Coronary artery (tissue), 2 donors: ENCODE results near the gene KIF23.
A peak's percentile ranks its signal among the peaks of the same experiment; 100 is the strongest.

Experiments used
- DNase-seq: peaks from one replicate; pipeline ENCODE4 v3.0.0-alpha.2; 2017; ENCODE audit warnings: low spot score
- H3K27ac ChIP-seq, 2 donors: fragments of 200-600 bp; sonication (generic); one replicate each; pipeline ENCODE4 v1.5.1; 2016 to 2019
- H3K4me3 ChIP-seq: fragments of 200-600 bp; sonication (generic); 2 replicates; pipeline ENCODE4 v1.5.1; 2016; ENCODE audit warnings: mild to moderate bottlenecking, moderate library complexity
- TF ChIP-seq, protein P1 (sequence below): fragments of 200-600 bp; sonication (generic); IDR thresholded peaks from one replicate; pipeline ENCODE4 v1.5.1; 2019; ENCODE audit warnings: antibody characterized with exemption

KIF23 gene

GRCh38 chr15:69417581-69417980 lies 3.4 kb downstream of the KIF23 start:
- Histone ChIP-seq H3K27ac (peak overlapping the region in 1 of 2 donors; percentile 45), H3K4me3 (no peak overlapping the region)
- DNase-seq = no peak
- TF ChIP-seq, protein P1, sequence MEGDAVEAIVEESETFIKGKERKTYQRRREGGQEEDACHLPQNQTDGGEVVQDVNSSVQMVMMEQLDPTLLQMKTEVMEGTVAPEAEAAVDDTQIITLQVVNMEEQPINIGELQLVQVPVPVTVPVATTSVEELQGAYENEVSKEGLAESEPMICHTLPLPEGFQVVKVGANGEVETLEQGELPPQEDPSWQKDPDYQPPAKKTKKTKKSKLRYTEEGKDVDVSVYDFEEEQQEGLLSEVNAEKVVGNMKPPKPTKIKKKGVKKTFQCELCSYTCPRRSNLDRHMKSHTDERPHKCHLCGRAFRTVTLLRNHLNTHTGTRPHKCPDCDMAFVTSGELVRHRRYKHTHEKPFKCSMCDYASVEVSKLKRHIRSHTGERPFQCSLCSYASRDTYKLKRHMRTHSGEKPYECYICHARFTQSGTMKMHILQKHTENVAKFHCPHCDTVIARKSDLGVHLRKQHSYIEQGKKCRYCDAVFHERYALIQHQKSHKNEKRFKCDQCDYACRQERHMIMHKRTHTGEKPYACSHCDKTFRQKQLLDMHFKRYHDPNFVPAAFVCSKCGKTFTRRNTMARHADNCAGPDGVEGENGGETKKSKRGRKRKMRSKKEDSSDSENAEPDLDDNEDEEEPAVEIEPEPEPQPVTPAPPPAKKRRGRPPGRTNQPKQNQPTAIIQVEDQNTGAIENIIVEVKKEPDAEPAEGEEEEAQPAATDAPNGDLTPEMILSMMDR = no peak

DNA sequence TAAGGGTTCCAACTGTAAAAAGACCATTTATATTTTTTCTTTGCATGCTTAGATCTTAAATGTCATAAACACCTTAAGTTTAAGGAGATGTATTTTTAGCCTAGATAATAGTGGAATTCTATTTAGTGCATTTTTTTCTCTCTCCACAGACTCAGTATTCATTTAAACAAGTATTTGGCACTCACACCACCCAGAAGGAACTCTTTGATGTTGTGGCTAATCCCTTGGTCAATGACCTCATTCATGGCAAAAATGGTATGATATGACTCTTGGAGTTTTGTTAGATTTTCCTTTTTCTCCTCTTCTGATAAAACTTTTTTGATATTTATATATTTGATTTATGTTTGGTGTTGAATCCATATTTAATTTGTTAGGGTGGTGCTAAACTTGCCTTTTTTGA lies 7.3 kb downstream of the KIF23 start:
- no peak overlapping the region for H3K4me3 ChIP-seq
- TF ChIP-seq, protein P1 = no peak
- DNase-seq = no peak
- no peak overlapping the region for H3K27ac ChIP-seq

- Histone ChIP-seq H3K27ac (peak overlapping the region in 1 of 2 donors; percentile 12), H3K4me3 (no peak overlapping the region)
- no peak for DNase-seq
- TF ChIP-seq, protein P1 = no peak
Observed at GRCh38 chr15:69422336-69422895, 8.3 kb downstream of the KIF23 start.

DNA sequence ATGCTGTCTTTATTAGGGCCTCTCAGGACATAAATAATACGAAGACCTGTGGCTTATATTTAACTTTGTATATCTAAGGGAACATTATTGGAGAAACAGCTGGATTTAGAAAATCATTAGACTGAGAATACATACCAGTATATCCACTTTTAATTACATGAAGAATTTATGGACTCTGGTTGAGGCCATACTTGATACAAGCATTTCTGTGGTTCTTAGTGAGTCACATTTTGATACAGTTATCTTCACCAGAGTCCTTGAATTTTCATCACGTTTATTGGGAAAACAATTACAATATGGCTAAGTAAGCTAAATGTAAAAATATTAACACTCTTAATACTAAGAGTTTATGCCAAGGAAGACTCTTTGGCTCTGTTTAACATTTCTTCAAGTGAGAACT lies 9.9 kb downstream of the KIF23 start:
- TF ChIP-seq, protein P1 = no peak
- H3K27ac ChIP-seq = no peak overlapping the region
- H3K4me3 ChIP-seq = no peak overlapping the region
- DNase-seq = no peak

DNA sequence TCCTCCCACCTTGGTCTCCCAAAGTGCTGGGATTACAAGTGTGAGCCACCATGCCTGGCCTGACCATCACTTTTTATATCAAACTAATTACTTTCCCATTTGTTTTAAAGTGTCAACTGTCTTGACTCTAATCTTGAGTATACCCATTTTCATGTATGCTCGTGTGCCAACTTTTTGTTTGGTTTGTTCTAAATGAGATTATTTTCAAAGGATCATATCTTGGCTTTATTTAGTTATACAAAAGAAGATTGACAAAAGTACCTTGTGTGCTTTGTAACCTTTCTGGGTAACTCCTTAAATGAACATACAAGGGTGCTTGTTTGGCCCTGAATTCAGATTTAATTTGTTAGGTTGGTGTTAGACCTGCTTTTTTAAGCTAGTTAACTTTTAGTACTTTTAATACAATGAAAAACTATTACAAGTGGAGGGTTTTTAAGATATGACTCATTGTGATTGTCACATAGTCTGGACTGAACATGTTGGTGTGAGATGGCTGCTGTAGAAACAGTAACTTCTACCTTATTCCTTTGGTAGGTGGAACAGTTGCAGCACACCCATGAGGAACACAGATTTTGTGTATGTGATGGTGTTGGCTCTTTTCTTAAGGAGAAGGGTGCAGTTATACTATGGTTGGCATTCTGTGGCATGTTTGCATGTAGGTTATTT lies 10.7 kb downstream of the KIF23 start:
- Histone ChIP-seq H3K4me3 (no peak overlapping the region), H3K27ac (no peak overlapping the region)
- TF ChIP-seq, protein P1 = no peak
- no peak for DNase-seq

DNA sequence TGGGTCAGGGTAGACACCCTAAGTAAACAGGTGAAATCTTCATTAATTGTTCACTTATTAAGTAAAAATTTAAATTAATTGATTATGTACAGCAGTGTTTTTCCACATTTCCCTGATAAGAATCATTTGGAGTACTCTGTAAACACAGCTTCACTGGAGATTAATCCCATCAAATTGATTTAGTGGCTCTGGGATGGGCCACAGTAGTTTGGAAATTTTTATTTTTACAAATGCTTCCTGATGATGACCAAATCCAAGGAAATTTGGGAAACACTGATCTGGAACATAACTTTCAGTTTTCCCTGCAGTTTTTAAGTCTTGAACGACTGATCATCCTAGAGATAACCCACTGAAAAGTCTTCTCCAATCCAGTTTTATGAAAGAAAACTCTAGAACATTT lies 19.7 kb downstream of the KIF23 start:
- TF ChIP-seq, protein P1 = no peak
- no peak overlapping the region for H3K4me3 ChIP-seq
- no peak for DNase-seq
- no peak overlapping the region for H3K27ac ChIP-seq

DNA sequence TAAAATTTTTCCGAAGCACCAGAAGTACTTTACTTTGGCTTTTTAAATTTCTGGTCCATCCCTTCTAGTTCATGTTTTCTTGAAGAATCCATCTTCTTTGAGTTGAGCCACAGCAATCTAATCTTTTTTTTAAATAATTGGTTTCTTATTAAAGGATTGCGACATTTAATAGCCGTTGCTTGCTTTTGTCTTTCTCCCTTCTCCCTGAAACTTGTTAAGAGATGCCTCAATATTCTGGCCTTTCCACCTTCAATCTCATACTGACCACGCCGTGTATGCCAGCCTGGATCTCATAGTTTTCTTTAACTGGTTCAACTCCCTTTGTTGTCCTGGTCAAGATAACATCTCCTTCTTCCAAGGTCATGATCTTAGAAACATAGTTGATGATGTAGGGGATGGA lies 20.1 kb downstream of the KIF23 start:
- H3K27ac ChIP-seq = no peak overlapping the region
- TF ChIP-seq, protein P1 = no peak

More for the DNA sequence above, 20.1 kb downstream of the KIF23 start:
- H3K4me3 ChIP-seq = no peak overlapping the region
- DNase-seq = no peak
